H9 (cell line): Measurements from ENCODE around the gene SS18L1. TPM values are rescaled to one million over a fixed set of nuclear protein-coding genes. Genes with fewer than 3 reads are reported as not detected.

Experiments used
- DNase-seq: peaks from one replicate; pipeline ENCODE4 v3.0.0-alpha.2; 2017
- H2AFZ ChIP-seq: one replicate; pipeline ENCODE4 v1.6.1; 2013; ENCODE audit warnings: mild to moderate bottlenecking, low read length, control low read depth, moderate library complexity
- H2AK5ac ChIP-seq: 2 replicates; pipeline ENCODE4 v1.6.1; 2013; ENCODE audit warnings: low read length, control low read depth, mixed read lengths; ENCODE audit not compliant: insufficient read length
- H2BK120ac ChIP-seq: one replicate; pipeline ENCODE4 v1.6.1; 2013; ENCODE audit warnings: low read depth, mild to moderate bottlenecking, low read length, control low read depth, inconsistent platforms; ENCODE audit not compliant: poor library complexity, severe bottlenecking
- H2BK12ac ChIP-seq: 2 replicates; pipeline ENCODE4 v1.6.1; 2013; ENCODE audit warnings: low read length, control low read depth, mixed read lengths, low read depth; ENCODE audit not compliant: insufficient read length
- H2BK15ac ChIP-seq: 2 replicates; pipeline ENCODE4 v1.6.1; 2013; ENCODE audit warnings: low read depth, low read length, control low read depth
- H2BK20ac ChIP-seq: one replicate; pipeline ENCODE4 v1.6.1; 2013; ENCODE audit warnings: low read depth, mild to moderate bottlenecking, low read length, control low read depth, inconsistent platforms; ENCODE audit not compliant: poor library complexity, severe bottlenecking
- H2BK5ac ChIP-seq: 2 replicates; pipeline ENCODE4 v1.6.1; 2013; ENCODE audit warnings: low read length, control low read depth, mixed read lengths; ENCODE audit not compliant: insufficient read length
- H3K14ac ChIP-seq: 2 replicates; pipeline ENCODE4 v1.6.1; 2013; ENCODE audit warnings: low read length, control low read depth; ENCODE audit not compliant: insufficient read depth
- H3K18ac ChIP-seq: 2 replicates; pipeline ENCODE4 v1.6.1; 2013; ENCODE audit warnings: low read depth, mild to moderate bottlenecking, mixed read lengths, low read length, control low read depth; ENCODE audit not compliant: insufficient read length
- H3K23ac ChIP-seq: 2 replicates; pipeline ENCODE4 v1.6.1; 2013; ENCODE audit warnings: low read length, control low read depth, mixed read lengths, low read depth; ENCODE audit not compliant: insufficient read length
- H3K23me2 ChIP-seq: 2 replicates; pipeline ENCODE4 v1.6.1; 2013; ENCODE audit warnings: low read depth, mild to moderate bottlenecking, mixed read lengths, low read length, control low read depth; ENCODE audit not compliant: insufficient read length, poor library complexity, severe bottlenecking
- H3K27ac ChIP-seq: 2 replicates; pipeline ENCODE4 v1.5.1; 2013; ENCODE audit warnings: low read length, control low read depth, mixed read lengths, low read depth; ENCODE audit not compliant: insufficient read length
- H3K27me3 ChIP-seq: 2 replicates; pipeline ENCODE4 v1.6.1; 2013; ENCODE audit warnings: low read length, control low read depth, inconsistent platforms; ENCODE audit not compliant: insufficient read depth
- H3K4ac ChIP-seq: 2 replicates; pipeline ENCODE4 v1.6.1; 2013; ENCODE audit warnings: low read depth, mild to moderate bottlenecking, control low read depth, inconsistent platforms, low read length, moderate library complexity
- H3K4me1 ChIP-seq: 2 replicates; pipeline ENCODE4 v1.6.1; 2013; ENCODE audit warnings: low read length, control low read depth, inconsistent platforms; ENCODE audit not compliant: insufficient read depth
- H3K4me2 ChIP-seq: 2 replicates; pipeline ENCODE4 v1.6.1; 2013; ENCODE audit warnings: low read length, control low read depth, mixed read lengths; ENCODE audit not compliant: insufficient read length, insufficient read depth
- H3K56ac ChIP-seq: 2 replicates; pipeline ENCODE4 v1.6.1; 2013; ENCODE audit warnings: low read depth, mild to moderate bottlenecking, mixed read lengths, low read length, control low read depth; ENCODE audit not compliant: insufficient read length
- H3K79me1 ChIP-seq: 2 replicates; pipeline ENCODE4 v1.6.1; 2013; ENCODE audit warnings: low read depth, mild to moderate bottlenecking, moderate library complexity, low read length, control low read depth, inconsistent platforms; ENCODE audit not compliant: insufficient read depth, poor library complexity, severe bottlenecking
- H3K79me2 ChIP-seq: 2 replicates; pipeline ENCODE4 v1.6.1; 2013; ENCODE audit warnings: low read length, control low read depth, inconsistent platforms; ENCODE audit not compliant: insufficient read depth
- H3K9ac ChIP-seq: 2 replicates; pipeline ENCODE4 v1.6.1; 2013; ENCODE audit warnings: low read length, control low read depth, mixed read lengths; ENCODE audit not compliant: insufficient read length; ENCODE audit errors: extremely low read depth
- H3K9me3 ChIP-seq: one replicate; pipeline ENCODE4 v1.6.1; 2013; ENCODE audit warnings: low read depth, low read length, inconsistent platforms; ENCODE audit not compliant: control insufficient read depth
- H3T11ph ChIP-seq: one replicate; pipeline ENCODE4 v1.6.1; 2013; ENCODE audit warnings: mild to moderate bottlenecking, low read length, control low read depth, inconsistent platforms
- H4K20me1 ChIP-seq: one replicate; pipeline ENCODE4 v1.6.1; 2013; ENCODE audit not compliant: control insufficient read depth, insufficient read length, insufficient read depth
- H4K5ac ChIP-seq: 2 replicates; pipeline ENCODE4 v1.6.1; 2013; ENCODE audit warnings: low read depth, mild to moderate bottlenecking, mixed read lengths, low read length, control low read depth; ENCODE audit not compliant: insufficient read length
- H4K8ac ChIP-seq: replicated peaks from 2 replicates; pipeline ENCODE4 v1.6.1; 2013; ENCODE audit warnings: low read length, control low read depth, mixed read lengths, low read depth; ENCODE audit not compliant: insufficient read length
- H4K91ac ChIP-seq: 2 replicates; pipeline ENCODE4 v1.6.1; 2013; ENCODE audit warnings: low read depth, mild to moderate bottlenecking, moderate library complexity, mixed read lengths, low read length, control low read depth; ENCODE audit not compliant: insufficient read length
- H3K27ac Mint-ChIP-seq, 3 experiments: 2 replicates in 2 of 3; 3 replicates in 1 of 3; pipeline ENCODE4 v1.8.0; 2020 to 2021; ENCODE audit warnings: mixed read lengths in 3 of 3, mild to moderate bottlenecking in 1 of 3, moderate library complexity in 1 of 3
- H3K27me3 Mint-ChIP-seq: 2 replicates; pipeline ENCODE4 v1.8.0; 2021; ENCODE audit warnings: low read depth, mild to moderate bottlenecking, moderate library complexity, mixed read lengths
- H3K36me3 Mint-ChIP-seq, 3 experiments: 2 replicates in 2 of 3; 3 replicates in 1 of 3; pipeline ENCODE4 v1.8.0; 2020 to 2021; ENCODE audit warnings: low read depth in 3 of 3, mixed read lengths in 3 of 3; ENCODE audit not compliant: insufficient read depth in 1 of 3
- H3K4me1 Mint-ChIP-seq, 2 experiments: 2 replicates each; pipeline ENCODE4 v1.8.0; 2020; ENCODE audit warnings: mixed read lengths in 2 of 2
- H3K4me3 Mint-ChIP-seq, 2 experiments: 2 replicates in 1 of 2; 3 replicates in 1 of 2; pipeline ENCODE4 v1.8.0; 2020 to 2021; ENCODE audit warnings: mild to moderate bottlenecking in 2 of 2, mixed read lengths in 2 of 2, moderate library complexity in 1 of 2
- H3K9me3 Mint-ChIP-seq, 2 experiments: 2 replicates in 1 of 2; 3 replicates in 1 of 2; pipeline ENCODE4 v1.8.0; 2020; ENCODE audit warnings: mild to moderate bottlenecking in 2 of 2, mixed read lengths in 2 of 2, moderate library complexity in 1 of 2
- WGBS: extraction: QIAGEN DNeasy Blood & Tissue Kit; methylation state at CpG from one replicate; pipeline ENCODE4 v1.1.7; 2013; ENCODE audit warnings: missing lambda C conversion rate, low lambda C conversion rate, mixed read lengths; ENCODE audit not compliant: insufficient read length; ENCODE audit errors: extremely low coverage; 5-methylcytosine and 5-hydroxymethylcytosine counted together
- total RNA-seq: library from RNA; stranded (reverse); gene quantifications from 2 replicates; pipeline ENCODE4 v1.2.1, GENCODE V29; 2021
- TF ChIP-seq, protein P1 (sequence below): fragments of 200-600 bp; sonication (generic); conservative IDR thresholded peaks from 3 replicates; pipeline ENCODE4 v1.8.0; 2021; ENCODE audit warnings: antibody characterized with exemption, mild to moderate bottlenecking

SS18L1 gene
- total RNA-seq, 1 experiment from 2014 or later: 22.2 TPM

DNA sequence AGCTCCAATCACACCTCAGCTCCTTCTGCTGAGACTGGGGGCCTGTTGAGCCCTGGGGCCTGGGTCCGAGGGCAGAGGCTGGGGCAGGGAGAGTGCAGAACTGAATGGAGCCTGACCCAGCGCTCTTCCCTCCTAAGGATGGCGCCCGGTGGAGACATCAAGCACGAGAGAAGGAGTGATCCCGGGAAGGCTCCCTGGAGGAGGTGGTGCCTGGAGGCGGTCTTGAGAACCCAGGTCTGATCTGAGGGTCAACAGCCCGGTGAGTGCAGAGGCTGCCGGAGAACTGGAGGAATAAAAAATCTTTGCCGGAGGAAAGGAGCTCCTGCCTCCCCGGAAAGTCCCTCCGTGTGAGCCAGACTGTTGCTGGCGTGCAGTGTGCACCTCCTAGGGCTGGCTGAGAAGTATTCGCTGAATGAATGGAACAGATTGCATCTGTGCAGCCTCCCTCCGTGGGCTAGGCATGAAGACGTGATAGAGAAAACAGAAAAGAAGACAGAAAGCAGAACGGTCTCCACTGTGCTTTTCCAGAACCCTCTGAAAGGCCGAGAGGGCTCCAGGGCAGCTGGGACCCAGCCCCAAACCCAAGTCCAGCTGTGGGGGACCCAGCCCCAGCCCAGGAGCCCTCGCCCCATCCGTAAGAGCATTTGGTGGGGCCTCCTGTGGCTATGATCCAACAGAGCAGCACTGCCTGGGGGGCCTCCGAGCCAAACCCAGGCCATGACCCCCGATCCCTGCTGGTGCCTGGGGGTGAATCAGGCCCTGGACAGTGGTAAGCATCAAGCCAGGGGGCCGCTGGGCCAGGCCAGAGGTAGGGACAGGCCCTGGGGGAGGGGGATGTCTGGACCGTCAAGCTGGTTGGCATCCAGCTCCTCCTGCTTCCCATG, 83.4 kb downstream of the SS18L1 start:
- H3K4me3 Mint-ChIP-seq: no peak overlapping the region
- no CpG with 5 or more reads among the region's 24 CpGs for WGBS
- H3K4ac ChIP-seq: no peak overlapping the region
- H4K5ac ChIP-seq: no peak overlapping the region
- no peak overlapping the region for H3K14ac ChIP-seq
- no peaks in the 10 kb centered on the region for H3K79me2 ChIP-seq
- H3K27ac ChIP-seq: no peak overlapping the region
- H3K36me3 Mint-ChIP-seq: no peaks in the 10 kb centered on the region
- no peak overlapping the region for H2BK120ac ChIP-seq
- H4K8ac ChIP-seq: no peak overlapping the region
- peaks cover 2% of the 10 kb centered on the region in 2 experiments; a peak in 2 of 4 replicates for H3K4me1 Mint-ChIP-seq
- no peak overlapping the region for H3K23ac ChIP-seq
- H3K9ac ChIP-seq: no peak overlapping the region
- no peak overlapping the region for H2AFZ ChIP-seq
- no peaks in the 10 kb centered on the region for H3K9me3 ChIP-seq
- no peak overlapping the region for H3K4me2 ChIP-seq
- H3K27me3 ChIP-seq: no peaks in the 10 kb centered on the region; the same call in 1 of the 2 replicates
- no peaks in the 10 kb centered on the region for H3K9me3 Mint-ChIP-seq
- no peak overlapping the region for H3K18ac ChIP-seq
- no peak for DNase-seq
- no peak overlapping the region for H2BK5ac ChIP-seq
- H4K91ac ChIP-seq: no peak overlapping the region
- H3K23me2 ChIP-seq: no peaks in the 10 kb centered on the region
- TF ChIP-seq, protein P1, sequence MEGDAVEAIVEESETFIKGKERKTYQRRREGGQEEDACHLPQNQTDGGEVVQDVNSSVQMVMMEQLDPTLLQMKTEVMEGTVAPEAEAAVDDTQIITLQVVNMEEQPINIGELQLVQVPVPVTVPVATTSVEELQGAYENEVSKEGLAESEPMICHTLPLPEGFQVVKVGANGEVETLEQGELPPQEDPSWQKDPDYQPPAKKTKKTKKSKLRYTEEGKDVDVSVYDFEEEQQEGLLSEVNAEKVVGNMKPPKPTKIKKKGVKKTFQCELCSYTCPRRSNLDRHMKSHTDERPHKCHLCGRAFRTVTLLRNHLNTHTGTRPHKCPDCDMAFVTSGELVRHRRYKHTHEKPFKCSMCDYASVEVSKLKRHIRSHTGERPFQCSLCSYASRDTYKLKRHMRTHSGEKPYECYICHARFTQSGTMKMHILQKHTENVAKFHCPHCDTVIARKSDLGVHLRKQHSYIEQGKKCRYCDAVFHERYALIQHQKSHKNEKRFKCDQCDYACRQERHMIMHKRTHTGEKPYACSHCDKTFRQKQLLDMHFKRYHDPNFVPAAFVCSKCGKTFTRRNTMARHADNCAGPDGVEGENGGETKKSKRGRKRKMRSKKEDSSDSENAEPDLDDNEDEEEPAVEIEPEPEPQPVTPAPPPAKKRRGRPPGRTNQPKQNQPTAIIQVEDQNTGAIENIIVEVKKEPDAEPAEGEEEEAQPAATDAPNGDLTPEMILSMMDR: no peak
- peaks cover 48% of the 10 kb centered on the region for H3K27me3 Mint-ChIP-seq
- H2BK20ac ChIP-seq: no peak overlapping the region
- no peaks in the 10 kb centered on the region for H3K79me1 ChIP-seq
- no peak overlapping the region for H3K56ac ChIP-seq
- H3K4me1 ChIP-seq: no peaks in the 10 kb centered on the region; the same call in 1 of the 2 replicates
- H2BK12ac ChIP-seq: no peak overlapping the region
- no peaks in the 10 kb centered on the region for H4K20me1 ChIP-seq
- no peak overlapping the region for H3K27ac Mint-ChIP-seq
- H3T11ph ChIP-seq: no peak overlapping the region
- H2AK5ac ChIP-seq: no peak overlapping the region
- no peak overlapping the region for H2BK15ac ChIP-seq
